NCI-H748 (cell line): Measurements from ENCODE around the gene GAMT.

ENCODE experiments used
- DNase-seq: peaks from one replicate; lab custom pipeline; 2025; ENCODE audit not compliant: unreplicated experiment; lab: John Stamatoyannopoulos, UW

GAMT gene

GRCh38 chr19:1366899-1367870, 34.2 kb downstream of the GAMT start:
- DNase-seq = no peak

- no peak for DNase-seq
Measured at GRCh38 chr19:1366296-1366695, 35.0 kb downstream of the GAMT start.

- no peak for DNase-seq
Measured at GRCh38 chr19:1365319-1366269, 35.7 kb downstream of the GAMT start.

- DNase-seq = no peak
Measured at GRCh38 chr19:1364070-1364704, 37.2 kb downstream of the GAMT start.

GRCh38 chr19:1363599-1363998, 37.7 kb downstream of the GAMT start:
- no peak for DNase-seq

GRCh38 chr19:1362387-1363257, 38.7 kb downstream of the GAMT start:
- no peak for DNase-seq

GRCh38 chr19:1361601-1362386, 39.5 kb downstream of the GAMT start:
- DNase-seq = no peak

GRCh38 chr19:1360818-1361461, 40.4 kb downstream of the GAMT start:
- no peak for DNase-seq

- DNase-seq = no peak
Measured at GRCh38 chr19:1360126-1360817, 41.1 kb downstream of the GAMT start.

GRCh38 chr19:1357531-1358109, 43.7 kb downstream of the GAMT start:
- DNase-seq = peak; percentile 31

GRCh38 chr19:1356508-1356865, 44.9 kb downstream of the GAMT start:
- DNase-seq = no peak

- DNase-seq = peak; percentile 9
Measured at GRCh38 chr19:1355568-1356507, 45.5 kb downstream of the GAMT start.

- peak; percentile 47 for DNase-seq
Measured at GRCh38 chr19:1354970-1355567, 46.3 kb downstream of the GAMT start.

- DNase-seq = no peak
Measured at GRCh38 chr19:1353144-1353543, 48.2 kb downstream of the GAMT start.

- no peak for DNase-seq
Measured at GRCh38 chr19:1351381-1351851, 49.9 kb downstream of the GAMT start.

GRCh38 chr19:1350867-1351266, 50.5 kb downstream of the GAMT start:
- no peak for DNase-seq
